ENCODE data around the gene ZBTB11. TPM values are rescaled to one million over a fixed set of nuclear protein-coding genes. Genes with fewer than 3 reads are reported as not detected.

Gene ZBTB11
- total RNA-seq, 1 donor from 2014 or later, result 17.8 TPM

DNA sequence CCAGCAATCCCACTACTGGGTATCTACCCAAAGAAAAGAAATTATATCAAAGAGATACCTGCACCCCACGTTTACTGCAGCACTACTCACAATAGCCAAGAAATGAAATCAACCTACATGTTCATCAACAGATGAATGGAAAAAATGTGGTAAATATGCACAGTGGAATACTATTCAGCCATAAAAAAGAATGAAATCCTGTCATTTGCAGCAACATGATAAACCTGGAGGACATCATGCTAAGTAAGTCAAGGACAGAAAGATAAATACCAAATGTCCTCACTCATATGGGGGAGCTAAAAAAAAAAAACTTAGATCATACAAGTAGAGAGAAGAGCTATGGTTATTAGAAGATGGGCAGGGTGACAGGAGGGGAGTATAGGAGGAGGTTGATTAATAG is 9.1 kb downstream of the ZBTB11 start:
- peaks cover 20% of the 10 kb centered on the region for H3K36me3 Mint-ChIP-seq (ENCODE audit: insufficient read depth)
- TF ChIP-seq, protein P1, sequence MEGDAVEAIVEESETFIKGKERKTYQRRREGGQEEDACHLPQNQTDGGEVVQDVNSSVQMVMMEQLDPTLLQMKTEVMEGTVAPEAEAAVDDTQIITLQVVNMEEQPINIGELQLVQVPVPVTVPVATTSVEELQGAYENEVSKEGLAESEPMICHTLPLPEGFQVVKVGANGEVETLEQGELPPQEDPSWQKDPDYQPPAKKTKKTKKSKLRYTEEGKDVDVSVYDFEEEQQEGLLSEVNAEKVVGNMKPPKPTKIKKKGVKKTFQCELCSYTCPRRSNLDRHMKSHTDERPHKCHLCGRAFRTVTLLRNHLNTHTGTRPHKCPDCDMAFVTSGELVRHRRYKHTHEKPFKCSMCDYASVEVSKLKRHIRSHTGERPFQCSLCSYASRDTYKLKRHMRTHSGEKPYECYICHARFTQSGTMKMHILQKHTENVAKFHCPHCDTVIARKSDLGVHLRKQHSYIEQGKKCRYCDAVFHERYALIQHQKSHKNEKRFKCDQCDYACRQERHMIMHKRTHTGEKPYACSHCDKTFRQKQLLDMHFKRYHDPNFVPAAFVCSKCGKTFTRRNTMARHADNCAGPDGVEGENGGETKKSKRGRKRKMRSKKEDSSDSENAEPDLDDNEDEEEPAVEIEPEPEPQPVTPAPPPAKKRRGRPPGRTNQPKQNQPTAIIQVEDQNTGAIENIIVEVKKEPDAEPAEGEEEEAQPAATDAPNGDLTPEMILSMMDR (IDR thresholded peaks at IDR 0.05; ENCODE audit: unreplicated experiment), result no peak
- no peaks in the 10 kb centered on the region for H3K27me3 Mint-ChIP-seq
- H3K4me3 Mint-ChIP-seq (ENCODE audit: low read depth), result no peak overlapping the region
- no peak overlapping the region for H3K27ac Mint-ChIP-seq
- DNase-seq (ENCODE audit: low spot score, unreplicated experiment), result no peak
- H3K9me3 Mint-ChIP-seq (ENCODE audit: low read depth), result no peaks in the 10 kb centered on the region
- no peaks in the 10 kb centered on the region for H3K4me1 Mint-ChIP-seq (ENCODE audit: low read depth)

DNA sequence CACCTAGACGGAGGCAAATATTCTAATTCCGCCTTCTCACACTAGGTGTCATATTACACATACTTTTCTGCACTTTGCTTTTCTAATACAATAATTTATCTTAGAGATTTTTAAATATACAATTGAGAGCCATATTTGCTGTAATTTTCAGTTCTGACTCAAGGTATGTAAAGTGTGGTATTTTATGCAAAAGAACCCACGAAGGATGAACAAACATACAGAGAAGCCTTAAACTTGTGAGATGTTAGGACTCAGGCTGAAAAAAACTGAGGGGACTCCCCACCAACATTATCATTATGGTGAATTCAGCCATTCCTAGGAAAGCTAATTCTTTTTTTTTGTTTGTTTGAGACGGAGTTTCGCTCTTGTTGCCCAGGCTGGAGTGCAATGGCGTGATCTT is 9.6 kb downstream of the ZBTB11 start:
- Mint-ChIP-seq H3K27me3 (no peaks in the 10 kb centered on the region), H3K4me1 (ENCODE audit: low read depth) (no peaks in the 10 kb centered on the region), H3K36me3 (ENCODE audit: insufficient read depth) (peaks cover 20% of the 10 kb centered on the region), H3K9me3 (ENCODE audit: low read depth) (no peaks in the 10 kb centered on the region), H3K4me3 (ENCODE audit: low read depth) (no peak overlapping the region), H3K27ac (no peak overlapping the region)
- no peak for DNase-seq (ENCODE audit: low spot score, unreplicated experiment)
- TF ChIP-seq, protein P1 (IDR thresholded peaks at IDR 0.05; ENCODE audit: unreplicated experiment), result no peak

DNA sequence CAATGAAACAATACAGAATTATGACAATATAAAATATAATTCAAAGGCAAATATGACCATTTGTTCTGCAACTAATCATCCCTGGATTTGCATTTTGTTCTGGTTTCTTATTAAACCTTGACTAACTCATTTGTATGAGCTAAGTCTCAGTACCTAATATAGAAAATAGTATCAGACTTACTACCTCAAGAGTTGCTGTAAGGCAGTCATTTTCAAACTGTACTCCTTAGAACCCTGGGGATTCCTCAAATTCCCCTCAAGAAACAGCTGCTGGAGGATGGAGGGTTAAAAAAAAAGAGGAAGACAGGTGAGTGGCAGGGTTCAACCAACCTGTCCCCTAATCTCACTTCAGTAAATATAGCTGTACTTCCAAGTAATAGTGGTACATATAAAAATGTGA is 11.1 kb downstream of the ZBTB11 start:
- no peak overlapping the region for H3K4me3 Mint-ChIP-seq (ENCODE audit: low read depth)
- TF ChIP-seq, protein P1 (IDR thresholded peaks at IDR 0.05; ENCODE audit: unreplicated experiment), result no peak
- DNase-seq (ENCODE audit: low spot score, unreplicated experiment), result no peak
- H3K36me3 Mint-ChIP-seq (ENCODE audit: insufficient read depth), result peaks cover 18% of the 10 kb centered on the region
- no peaks in the 10 kb centered on the region for H3K27me3 Mint-ChIP-seq
- H3K4me1 Mint-ChIP-seq (ENCODE audit: low read depth), result no peaks in the 10 kb centered on the region
- no peak overlapping the region for H3K27ac Mint-ChIP-seq
- H3K9me3 Mint-ChIP-seq (ENCODE audit: low read depth), result no peaks in the 10 kb centered on the region

DNA sequence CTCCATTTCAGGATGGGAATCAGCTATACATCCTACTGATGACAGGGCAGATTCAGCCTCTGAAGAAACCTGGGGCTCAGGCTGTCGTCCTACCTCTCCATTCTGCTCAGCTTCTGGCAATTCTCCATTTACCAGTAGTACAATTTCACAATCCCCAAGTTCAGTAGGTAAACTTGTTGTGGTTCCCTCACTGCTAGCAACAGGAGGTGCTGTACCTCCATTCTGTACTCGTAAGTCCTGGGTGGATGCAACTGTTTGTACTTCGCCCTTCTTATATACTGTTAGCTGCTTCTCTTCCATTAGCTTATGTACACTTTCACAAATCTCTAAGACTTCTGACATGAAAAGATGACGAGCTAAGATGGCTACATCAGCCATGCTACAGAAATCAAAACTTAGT is 11.6 kb downstream of the ZBTB11 start:
- Mint-ChIP-seq H3K9me3 (ENCODE audit: low read depth) (no peaks in the 10 kb centered on the region), H3K4me3 (ENCODE audit: low read depth) (no peak overlapping the region), H3K4me1 (ENCODE audit: low read depth) (no peaks in the 10 kb centered on the region), H3K36me3 (ENCODE audit: insufficient read depth) (peaks cover 20% of the 10 kb centered on the region), H3K27ac (no peak overlapping the region), H3K27me3 (no peaks in the 10 kb centered on the region)
- TF ChIP-seq, protein P1 (IDR thresholded peaks at IDR 0.05; ENCODE audit: unreplicated experiment), result no peak
- DNase-seq (ENCODE audit: low spot score, unreplicated experiment), result no peak

DNA sequence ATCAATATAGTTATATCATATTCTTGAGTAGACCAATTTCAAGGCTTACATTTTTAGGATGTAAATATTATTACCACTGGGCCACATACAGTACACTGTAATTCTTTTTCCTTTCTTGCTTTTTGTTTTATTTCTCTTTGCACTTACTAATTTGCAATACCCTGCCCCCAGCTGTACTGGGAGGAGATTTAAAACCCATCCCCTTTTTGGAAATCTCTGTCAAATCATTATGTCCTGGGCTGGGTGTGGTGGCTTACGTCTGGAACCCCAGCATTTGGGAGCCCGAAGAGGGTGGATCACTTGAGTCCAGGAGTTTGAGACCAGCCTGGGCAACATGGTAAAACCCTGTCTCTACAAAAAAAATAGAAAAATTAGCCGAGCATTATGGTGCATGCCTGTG is 16.2 kb downstream of the ZBTB11 start:
- no peak overlapping the region for H3K27ac Mint-ChIP-seq
- no peaks in the 10 kb centered on the region for H3K9me3 Mint-ChIP-seq (ENCODE audit: low read depth)
- no peak for DNase-seq (ENCODE audit: low spot score, unreplicated experiment)
- no peaks in the 10 kb centered on the region for H3K4me1 Mint-ChIP-seq (ENCODE audit: low read depth)
- TF ChIP-seq, protein P1 (IDR thresholded peaks at IDR 0.05; ENCODE audit: unreplicated experiment), result no peak
- H3K36me3 Mint-ChIP-seq (ENCODE audit: insufficient read depth), result peaks cover 24% of the 10 kb centered on the region
- no peaks in the 10 kb centered on the region for H3K27me3 Mint-ChIP-seq
- H3K4me3 Mint-ChIP-seq (ENCODE audit: low read depth), result no peak overlapping the region

Data from progenitor cell of endocrine pancreas (in vitro differentiated cells).